WTC11 (cell line): ENCODE results near the gene KIDINS220. TPM values are rescaled to one million over a fixed set of nuclear protein-coding genes. Genes with fewer than 3 reads are reported as not detected.

Source experiments
- ATAC-seq: fragments of 200-7000 bp; cut with Tn5 transposase; 2 replicates; pipeline ENCODE4 v1.10.0; 2021; ENCODE audit warnings: mild to moderate bottlenecking, moderate library complexity
- CTCF ChIA-PET: fragments of 300-600 bp; sonication (Branson Sonifier 250); formaldehyde crosslinking; loops from one replicate; lab custom pipeline; 2021; ENCODE audit warnings: antibody characterized with exemption; lab: Charles Lee
- POLR2A ChIA-PET: fragments of 350-600 bp; sonication (Branson Sonifier 250); formaldehyde crosslinking; loops from one replicate; lab custom pipeline; 2021; ENCODE audit warnings: antibody characterized with exemption; lab: Charles Lee
- DNase-seq: peaks from one replicate; pipeline ENCODE4 v3.0.0; 2021; ENCODE audit warnings: low spot score
- H3K27ac Mint-ChIP-seq: 2 replicates; pipeline ENCODE4 v1.8.0; 2021; ENCODE audit warnings: mixed read lengths
- H3K27me3 Mint-ChIP-seq: 2 replicates; pipeline ENCODE4 v1.8.0; 2021; ENCODE audit warnings: low read depth, mild to moderate bottlenecking, moderate library complexity, mixed read lengths
- H3K36me3 Mint-ChIP-seq: 2 replicates; pipeline ENCODE4 v1.8.0; 2021; ENCODE audit warnings: mixed read lengths
- H3K4me1 Mint-ChIP-seq: 2 replicates; pipeline ENCODE4 v1.8.0; 2022; ENCODE audit warnings: mixed read lengths
- H3K4me3 Mint-ChIP-seq: 2 replicates; pipeline ENCODE4 v1.8.0; 2021; ENCODE audit warnings: mild to moderate bottlenecking, moderate library complexity, mixed read lengths
- H3K9me3 Mint-ChIP-seq: 2 replicates; pipeline ENCODE4 v1.8.0; 2021; ENCODE audit warnings: mixed read lengths
- AR ChIP-seq: fragments of 250-450 bp; sonication (Bioruptor Pico); IDR thresholded peaks from 2 replicates; pipeline ENCODE4 v1.9.0; 2021; ENCODE audit warnings: mild to moderate bottlenecking
- ATF1 ChIP-seq: sonication (generic); formaldehyde crosslinking; IDR thresholded peaks from 2 replicates; pipeline ENCODE4 v1.8.1; 2023; ENCODE audit warnings: mild to moderate bottlenecking, moderate library complexity, missing genetic modification reagents
- ATF2 ChIP-seq: sonication (generic); formaldehyde crosslinking; IDR thresholded peaks from 2 replicates; pipeline ENCODE4 v1.8.1; 2022; ENCODE audit warnings: low read depth, missing genetic modification reagents, borderline replicate concordance
- CTCF ChIP-seq: fragments of 200-600 bp; IDR thresholded peaks from 2 replicates; pipeline ENCODE4 v1.8.0; 2022; ENCODE audit warnings: antibody characterized with exemption
- ELF4 ChIP-seq: sonication (generic); formaldehyde crosslinking; IDR thresholded peaks from 2 replicates; pipeline ENCODE4 v1.8.1; 2022; ENCODE audit warnings: low read depth, mild to moderate bottlenecking, moderate library complexity, missing genetic modification reagents
- GTF2I ChIP-seq: fragments of 250-450 bp; sonication (Bioruptor Pico); conservative IDR thresholded peaks from 2 replicates; pipeline ENCODE4 v1.4.0; 2021; ENCODE audit warnings: mild to moderate bottlenecking
- MLX ChIP-seq: sonication (generic); formaldehyde crosslinking; IDR thresholded peaks from 2 replicates; pipeline ENCODE4 v1.8.1; 2023; ENCODE audit warnings: mild to moderate bottlenecking, missing genetic modification reagents, moderate library complexity
- MXD4 ChIP-seq: fragments of 250-450 bp; sonication (Bioruptor Pico); IDR thresholded peaks from 2 replicates; pipeline ENCODE4 v1.8.0; 2021; ENCODE audit warnings: mild to moderate bottlenecking, moderate library complexity, borderline replicate concordance
- NFE2L1 ChIP-seq: sonication (generic); formaldehyde crosslinking; IDR thresholded peaks from 2 replicates; pipeline ENCODE4 v1.8.1; 2023; ENCODE audit warnings: missing genetic modification reagents
- NR3C1 ChIP-seq: sonication (generic); formaldehyde crosslinking; conservative IDR thresholded peaks from 2 replicates; pipeline ENCODE4 v1.8.1; 2023; ENCODE audit warnings: low read depth, mild to moderate bottlenecking, missing genetic modification reagents
- PRDM15 ChIP-seq: sonication (generic); formaldehyde crosslinking; IDR thresholded peaks from 2 replicates; pipeline ENCODE4 v1.8.0; 2022; ENCODE audit warnings: missing genetic modification reagents
- RELA ChIP-seq: sonication (generic); formaldehyde crosslinking; IDR thresholded peaks from 2 replicates; pipeline ENCODE4 v1.8.1; 2022; ENCODE audit warnings: missing genetic modification reagents, mild to moderate bottlenecking, borderline replicate concordance
- RORB ChIP-seq: fragments of 250-450 bp; sonication (Bioruptor Pico); IDR thresholded peaks from 2 replicates; pipeline ENCODE4 v1.9.0; 2021; ENCODE audit warnings: mild to moderate bottlenecking
- SMAD4 ChIP-seq: sonication (generic); formaldehyde crosslinking; IDR thresholded peaks from 2 replicates; pipeline ENCODE4 v1.8.0; 2022; ENCODE audit warnings: mild to moderate bottlenecking, missing genetic modification reagents
- TEAD1 ChIP-seq: sonication (generic); formaldehyde crosslinking; IDR thresholded peaks from 2 replicates; pipeline ENCODE4 v1.8.0; 2022; ENCODE audit warnings: mild to moderate bottlenecking, missing genetic modification reagents
- USF1 ChIP-seq: sonication (generic); formaldehyde crosslinking; IDR thresholded peaks from 2 replicates; pipeline ENCODE4 v1.8.0; 2022; ENCODE audit warnings: mild to moderate bottlenecking, missing genetic modification reagents
- ZNF138 ChIP-seq: sonication (generic); formaldehyde crosslinking; conservative IDR thresholded peaks from 2 replicates; pipeline ENCODE4 v1.8.1; 2022; ENCODE audit warnings: mild to moderate bottlenecking, moderate library complexity, missing genetic modification reagents
- ZNF232 ChIP-seq: sonication (generic); formaldehyde crosslinking; IDR thresholded peaks from 2 replicates; pipeline ENCODE4 v1.8.0; 2022; ENCODE audit warnings: mild to moderate bottlenecking, missing genetic modification reagents
- ZNF671 ChIP-seq: fragments of 250-450 bp; sonication (Bioruptor Pico); IDR thresholded peaks from 2 replicates; pipeline ENCODE4 v1.8.0; 2021; ENCODE audit warnings: mild to moderate bottlenecking
- total RNA-seq: library from RNA; stranded (reverse); gene quantifications from 3 replicates; pipeline ENCODE4 v1.2.3, GENCODE V29; 2021
- TF ChIP-seq, protein P1 (sequence below): sonication (generic); formaldehyde crosslinking; conservative IDR thresholded peaks from 2 replicates; pipeline ENCODE4 v1.8.1; 2023; ENCODE audit warnings: mild to moderate bottlenecking, low read depth, missing genetic modification reagents, moderate library complexity

Gene KIDINS220
- total RNA-seq, 1 experiment from 2014 or later: 23.9 TPM

DNA sequence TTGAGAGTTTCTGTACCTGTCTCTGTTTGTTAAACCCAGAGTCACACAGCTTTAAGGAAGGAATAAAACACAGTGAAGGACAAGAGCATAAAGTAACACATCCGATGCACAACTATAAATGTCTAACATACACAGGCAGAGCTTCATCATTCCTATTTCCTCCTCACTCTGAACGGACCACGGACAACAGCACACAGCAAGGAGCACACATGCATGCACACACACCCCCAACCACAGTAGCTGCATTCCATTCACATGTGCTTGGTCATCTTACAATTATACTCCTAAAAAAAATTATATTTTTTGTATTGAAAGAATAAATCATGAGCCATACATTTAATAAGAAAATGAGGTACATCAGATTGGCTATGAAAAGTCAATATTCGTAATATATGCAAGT, 97.3 kb downstream of the KIDINS220 start:
- ChIA-PET POLR2A (no interaction called here), CTCF (no interaction called here)
- Mint-ChIP-seq H3K36me3 (no peaks in the 10 kb centered on the region), H3K4me3 (no peak overlapping the region), H3K27ac (no peak overlapping the region), H3K4me1 (no peaks in the 10 kb centered on the region), H3K27me3 (no peaks in the 10 kb centered on the region), H3K9me3 (no peaks in the 10 kb centered on the region)
- ATAC-seq: no peak
- TF ChIP-seq ATF1: no peak
- no peak for TF ChIP-seq NR3C1 (CRISPR knock-in tag)
- TF ChIP-seq, protein P1, sequence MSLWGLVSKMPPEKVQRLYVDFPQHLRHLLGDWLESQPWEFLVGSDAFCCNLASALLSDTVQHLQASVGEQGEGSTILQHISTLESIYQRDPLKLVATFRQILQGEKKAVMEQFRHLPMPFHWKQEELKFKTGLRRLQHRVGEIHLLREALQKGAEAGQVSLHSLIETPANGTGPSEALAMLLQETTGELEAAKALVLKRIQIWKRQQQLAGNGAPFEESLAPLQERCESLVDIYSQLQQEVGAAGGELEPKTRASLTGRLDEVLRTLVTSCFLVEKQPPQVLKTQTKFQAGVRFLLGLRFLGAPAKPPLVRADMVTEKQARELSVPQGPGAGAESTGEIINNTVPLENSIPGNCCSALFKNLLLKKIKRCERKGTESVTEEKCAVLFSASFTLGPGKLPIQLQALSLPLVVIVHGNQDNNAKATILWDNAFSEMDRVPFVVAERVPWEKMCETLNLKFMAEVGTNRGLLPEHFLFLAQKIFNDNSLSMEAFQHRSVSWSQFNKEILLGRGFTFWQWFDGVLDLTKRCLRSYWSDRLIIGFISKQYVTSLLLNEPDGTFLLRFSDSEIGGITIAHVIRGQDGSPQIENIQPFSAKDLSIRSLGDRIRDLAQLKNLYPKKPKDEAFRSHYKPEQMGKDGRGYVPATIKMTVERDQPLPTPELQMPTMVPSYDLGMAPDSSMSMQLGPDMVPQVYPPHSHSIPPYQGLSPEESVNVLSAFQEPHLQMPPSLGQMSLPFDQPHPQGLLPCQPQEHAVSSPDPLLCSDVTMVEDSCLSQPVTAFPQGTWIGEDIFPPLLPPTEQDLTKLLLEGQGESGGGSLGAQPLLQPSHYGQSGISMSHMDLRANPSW (CRISPR knock-in tag): no peak
- no peak for TF ChIP-seq MLX
- no peak for TF ChIP-seq MXD4 (CRISPR knock-in tag)
- no peak for TF ChIP-seq TEAD1 (CRISPR knock-in tag)
- no peak for TF ChIP-seq RORB (CRISPR knock-in tag)
- TF ChIP-seq CTCF: no peak
- TF ChIP-seq ZNF232 (CRISPR knock-in tag): no peak
- no peak for TF ChIP-seq NFE2L1
- TF ChIP-seq USF1 (CRISPR knock-in tag): no peak
- TF ChIP-seq AR (CRISPR knock-in tag): no peak
- no peak for TF ChIP-seq ATF2
- no peak for TF ChIP-seq ELF4
- no peak for TF ChIP-seq RELA (CRISPR knock-in tag)
- TF ChIP-seq ZNF138 (CRISPR knock-in tag): no peak
- TF ChIP-seq SMAD4 (CRISPR knock-in tag): no peak
- no peak for TF ChIP-seq GTF2I (CRISPR knock-in tag)
- no peak for TF ChIP-seq ZNF671
- TF ChIP-seq PRDM15 (CRISPR knock-in tag): no peak
- no peak for DNase-seq
